ENCODE measurements around the gene NKG7.

- no peak for TF ChIP-seq CTCF (IDR thresholded peaks at IDR 0.05)
- no peak for TF ChIP-seq POLR2A (IDR thresholded peaks at IDR 0.05)
Observed at GRCh38 chr19:51371186-51371690, 1.2 kb downstream of the NKG7 start.

All from lower leg skin (tissue), 3 donors.